CMK (cell line): ENCODE measurements around the gene CXCL5.
"Not testable (repeated sequence)": the region's sequence is repeated elsewhere in the genome, so short reads cannot be mapped to it uniquely, and the experiment has no call there.

Source experiments
- DNase-seq: peaks from one replicate; pipeline ENCODE4 v3.0.0-alpha.2; 2010; ENCODE audit warnings: low read depth

CXCL5 gene

DNA sequence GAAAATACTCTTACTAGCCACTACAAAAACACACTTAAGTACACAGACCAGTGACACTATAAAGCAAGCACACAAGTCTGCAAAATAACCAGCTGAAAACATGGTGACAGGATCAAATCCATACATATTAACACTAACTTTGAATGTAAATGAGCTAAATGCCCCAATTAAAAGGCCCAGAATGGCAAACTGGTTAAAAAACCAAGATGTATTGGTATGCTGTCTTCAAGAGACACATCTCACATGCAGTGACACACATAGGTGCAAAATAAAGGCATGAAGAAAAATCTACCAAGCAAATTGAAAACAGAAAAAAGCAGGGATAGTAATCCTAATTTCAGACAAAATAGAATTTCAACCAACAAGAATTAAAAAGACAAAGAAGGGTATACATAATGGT is 27.5 kb downstream of the CXCL5 start:
- DNase-seq, result no peak

GRCh38 chr4:73970011-73970410 is 28.5 kb downstream of the CXCL5 start:
- no peak for DNase-seq

GRCh38 chr4:73967866-73968265 is 30.6 kb downstream of the CXCL5 start:
- DNase-seq, result no peak

- no peak for DNase-seq
Observed at GRCh38 chr4:73964862-73965611, 33.4 kb downstream of the CXCL5 start.

DNA sequence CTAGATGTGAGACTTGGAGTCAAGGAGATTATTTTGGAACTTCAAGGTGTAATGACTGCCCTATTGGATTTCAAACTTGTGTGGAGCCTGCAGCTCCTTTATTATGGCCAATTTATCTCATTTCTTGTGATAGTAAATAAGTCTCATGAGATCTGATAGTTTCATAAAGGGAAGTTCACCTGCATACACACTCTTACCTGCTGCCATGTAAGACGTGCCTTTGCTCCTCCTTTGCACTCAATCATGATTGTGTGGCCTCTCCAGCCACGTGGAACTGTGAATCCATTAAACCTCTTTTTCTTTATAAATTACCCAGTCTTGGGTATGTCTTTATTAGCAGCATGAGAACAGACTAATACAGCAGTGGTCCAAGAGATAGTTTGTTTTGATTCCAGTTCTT is 35.8 kb downstream of the CXCL5 start:
- DNase-seq, result no peak

DNA sequence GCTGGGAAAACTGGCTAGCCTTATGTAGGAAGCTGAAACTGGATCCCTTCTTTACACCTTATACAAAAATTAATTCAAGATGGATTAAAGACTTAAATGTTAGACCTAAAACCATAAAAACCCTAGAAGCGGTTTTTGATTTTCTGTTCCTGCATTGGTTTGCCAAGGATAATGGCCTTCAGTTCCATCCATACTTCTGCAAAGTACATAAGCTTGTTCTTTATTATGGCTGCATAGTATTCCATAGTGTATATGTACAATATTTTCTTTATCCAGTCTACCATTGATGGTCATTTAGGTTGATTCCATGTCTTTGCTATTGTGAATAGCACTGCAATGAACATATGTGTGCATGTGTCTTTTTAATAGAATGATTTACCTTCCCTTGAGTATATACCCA is 39.4 kb downstream of the CXCL5 start:
- DNase-seq, result not testable (repeated sequence)

- DNase-seq, result no peak
Observed at GRCh38 chr4:73952352-73952751, 46.1 kb downstream of the CXCL5 start.

GRCh38 chr4:73950376-73950920 is 48.0 kb downstream of the CXCL5 start:
- not testable (repeated sequence) for DNase-seq

DNA sequence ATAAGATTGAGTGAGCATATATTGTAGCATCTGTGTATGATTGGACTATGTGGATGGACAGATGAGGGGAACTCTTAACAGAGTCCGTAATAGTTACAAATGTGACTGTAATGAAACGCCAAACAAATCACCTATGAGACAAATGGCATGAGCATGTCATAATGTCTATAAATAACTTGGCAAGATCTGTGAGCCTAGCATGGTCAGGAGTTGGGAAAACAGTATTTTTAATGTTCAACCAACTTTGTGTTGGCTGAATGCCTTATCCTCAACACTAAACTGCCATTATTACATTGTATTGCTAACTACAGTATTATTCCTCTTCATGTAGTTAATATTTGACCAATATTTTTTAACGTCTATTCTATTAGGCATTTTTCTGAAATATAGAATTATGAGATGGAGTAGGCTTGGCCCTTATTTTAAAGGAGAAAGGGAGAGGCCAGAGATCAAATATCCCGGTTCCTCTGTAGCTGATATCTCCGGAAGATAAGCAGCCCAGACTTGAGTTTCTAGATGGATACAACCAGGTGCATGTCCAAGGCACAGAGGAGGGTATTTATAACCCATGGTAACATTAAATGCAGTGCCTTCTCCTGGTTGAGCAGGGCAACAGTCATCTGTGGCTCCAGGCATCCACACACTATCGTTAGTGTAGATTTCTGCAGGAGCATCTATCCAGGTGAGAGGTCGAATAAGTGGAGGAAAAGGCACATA is 49.3 kb downstream of the CXCL5 start:
- DNase-seq, result no peak

DNA sequence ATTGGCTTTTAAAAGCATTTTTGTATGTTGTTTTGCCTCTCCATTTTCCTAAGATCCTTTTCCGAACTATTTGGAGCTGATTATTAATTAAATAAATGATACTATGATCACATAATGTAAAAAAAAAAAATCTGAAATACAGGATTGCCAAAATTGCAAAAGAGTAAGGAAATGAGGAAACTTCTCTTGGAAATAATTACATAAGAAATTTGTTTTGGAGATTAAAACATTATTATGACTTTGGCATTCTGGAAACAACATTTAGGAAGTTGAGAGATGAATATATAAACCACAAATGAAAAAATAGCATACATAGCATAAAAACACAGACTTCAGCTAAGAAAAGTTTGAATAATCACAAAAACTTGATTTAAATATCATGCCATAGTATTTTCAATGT is 50.2 kb downstream of the CXCL5 start:
- DNase-seq, result no peak

GRCh38 chr4:73947239-73947985 is 51.1 kb downstream of the CXCL5 start:
- DNase-seq, result no peak

- no peak for DNase-seq
Observed at GRCh38 chr4:73945674-73946449, 52.6 kb downstream of the CXCL5 start.
